NCI-H82 (cell line): ENCODE results near the gene WDR93.

Experiments used
- DNase-seq: peaks from one replicate; lab custom pipeline; 2025; lab: John Stamatoyannopoulos, UW

Gene WDR93

DNA sequence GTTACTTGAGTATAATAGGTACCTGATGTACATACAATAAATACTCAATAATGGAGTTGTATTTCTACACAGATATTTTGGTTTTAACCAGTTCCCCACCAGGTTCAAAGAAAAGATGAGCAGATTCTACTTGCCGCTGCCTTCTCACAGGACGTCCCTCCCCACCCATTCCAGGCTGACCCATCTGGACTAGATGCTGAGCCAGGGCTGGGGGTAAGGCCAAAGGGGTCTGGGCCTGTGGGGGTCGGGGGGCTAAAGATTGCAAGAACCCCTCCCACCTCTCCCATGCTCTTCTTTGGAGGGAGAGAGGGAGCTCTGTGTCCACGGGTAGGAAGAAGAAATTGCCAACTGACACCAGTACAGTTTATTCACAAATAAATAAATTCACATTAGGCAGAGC lies 58.9 kb downstream of the WDR93 start:
- no peak for DNase-seq

DNA sequence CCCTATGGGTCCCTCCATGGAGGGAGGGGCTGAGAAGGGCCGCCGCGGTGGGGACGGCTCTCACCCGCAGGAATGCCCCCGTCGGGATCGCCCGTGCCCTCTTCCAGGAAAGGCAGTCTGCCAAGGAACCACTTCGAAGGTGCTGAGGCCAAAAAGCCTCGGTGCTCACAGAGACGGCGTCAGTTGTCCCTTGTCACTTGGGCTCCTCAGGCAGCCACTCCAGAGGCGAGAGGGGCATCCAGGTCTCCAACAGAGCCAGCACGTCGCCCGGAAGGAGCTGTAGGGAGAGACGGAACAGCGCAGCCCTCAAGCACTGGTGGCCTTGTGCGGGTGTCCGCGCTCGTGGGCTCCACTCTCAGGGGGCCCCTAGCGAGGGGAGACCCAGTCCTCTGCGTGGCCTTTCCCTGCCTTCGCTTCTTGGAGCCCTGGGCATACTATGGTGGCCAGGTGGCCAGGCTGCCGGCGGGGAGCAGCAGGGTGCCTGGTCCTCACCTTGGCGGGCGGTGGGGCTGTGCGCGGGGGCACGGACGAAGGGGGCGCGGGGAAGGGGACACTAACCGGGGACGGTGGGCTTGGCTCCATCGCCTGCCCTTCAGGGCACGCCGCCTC lies 59.4 kb downstream of the WDR93 start:
- DNase-seq = no peak

DNA sequence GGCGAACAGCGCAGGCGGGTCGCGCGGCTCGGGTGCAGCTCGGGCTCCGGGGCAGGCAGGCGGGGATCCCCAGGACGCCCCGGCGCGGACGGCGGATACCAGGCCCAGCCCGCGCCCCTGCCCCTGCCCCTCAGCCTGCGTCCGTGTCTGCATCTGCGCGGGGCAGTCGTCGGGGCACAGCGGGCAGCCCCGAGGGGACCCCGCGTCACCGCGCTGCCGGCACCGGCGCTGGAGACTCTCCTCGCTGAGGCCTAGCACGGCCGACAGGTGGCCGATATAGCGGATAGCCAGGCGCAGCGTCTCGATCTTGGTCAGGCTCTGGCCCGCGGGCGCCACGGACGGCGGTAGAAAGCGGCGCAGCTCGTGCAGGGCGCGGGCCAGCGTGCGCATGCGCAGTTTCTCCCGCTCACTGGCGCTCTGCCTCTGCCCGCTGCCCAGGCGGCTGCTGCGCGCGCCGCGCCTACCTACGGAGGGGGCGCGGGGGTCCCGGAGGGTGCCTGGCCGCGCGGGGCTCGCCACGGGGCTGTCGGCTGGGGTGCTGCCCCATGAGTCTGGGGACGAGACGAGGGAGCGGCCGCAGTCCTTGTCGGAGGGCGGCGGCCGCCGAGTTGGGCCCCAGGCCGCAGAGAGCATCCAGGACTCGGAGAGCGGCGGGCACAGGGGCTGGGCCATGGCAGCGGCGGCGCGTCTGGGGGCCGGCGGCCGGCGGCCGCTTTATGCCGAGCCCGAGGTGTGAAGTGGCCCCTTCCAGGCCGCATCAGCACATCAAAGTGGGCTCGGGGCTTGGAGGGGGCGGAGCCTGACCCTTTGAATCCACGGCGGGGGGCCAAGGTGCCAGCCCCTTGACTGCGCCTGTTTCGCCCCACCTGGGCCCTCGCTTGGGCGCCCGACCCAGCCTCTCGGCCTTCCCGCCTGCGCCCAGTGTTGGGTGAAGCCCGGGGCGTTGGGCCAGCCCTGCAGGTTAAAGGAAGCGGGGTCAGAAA lies 60.2 kb downstream of the WDR93 start, which contains the start of gene MESP1:
MESP1 (minus strand) TSS at position 690 of the 983 bp plus-strand sequence; CDS start at position 672, 18 bp downstream.
- DNase-seq = peak; percentile 97

DNA sequence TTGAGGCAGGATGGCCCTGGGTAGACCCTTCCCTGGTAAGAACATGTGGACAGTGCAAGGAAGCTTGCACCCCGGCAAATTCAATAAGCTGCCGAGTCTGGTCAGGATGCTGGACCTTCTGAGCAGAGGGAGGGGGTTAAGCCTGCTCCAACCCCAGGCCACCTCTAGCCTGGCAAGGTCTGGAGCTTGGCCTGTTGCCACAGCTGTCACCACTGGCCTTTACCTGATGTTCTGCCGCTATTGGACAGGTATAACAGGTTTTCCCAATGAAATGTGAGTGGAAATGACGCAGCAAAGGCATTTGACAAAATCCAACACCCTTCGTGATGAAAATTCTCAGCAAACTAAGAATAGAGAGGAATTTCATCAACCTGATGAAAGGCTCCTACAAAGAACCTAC lies 61.1 kb downstream of the WDR93 start:
- no peak for DNase-seq

- no peak for DNase-seq
These were observed 63.2 kb downstream of the WDR93 start for GRCh38 chr15:89753855-89754254.

DNA sequence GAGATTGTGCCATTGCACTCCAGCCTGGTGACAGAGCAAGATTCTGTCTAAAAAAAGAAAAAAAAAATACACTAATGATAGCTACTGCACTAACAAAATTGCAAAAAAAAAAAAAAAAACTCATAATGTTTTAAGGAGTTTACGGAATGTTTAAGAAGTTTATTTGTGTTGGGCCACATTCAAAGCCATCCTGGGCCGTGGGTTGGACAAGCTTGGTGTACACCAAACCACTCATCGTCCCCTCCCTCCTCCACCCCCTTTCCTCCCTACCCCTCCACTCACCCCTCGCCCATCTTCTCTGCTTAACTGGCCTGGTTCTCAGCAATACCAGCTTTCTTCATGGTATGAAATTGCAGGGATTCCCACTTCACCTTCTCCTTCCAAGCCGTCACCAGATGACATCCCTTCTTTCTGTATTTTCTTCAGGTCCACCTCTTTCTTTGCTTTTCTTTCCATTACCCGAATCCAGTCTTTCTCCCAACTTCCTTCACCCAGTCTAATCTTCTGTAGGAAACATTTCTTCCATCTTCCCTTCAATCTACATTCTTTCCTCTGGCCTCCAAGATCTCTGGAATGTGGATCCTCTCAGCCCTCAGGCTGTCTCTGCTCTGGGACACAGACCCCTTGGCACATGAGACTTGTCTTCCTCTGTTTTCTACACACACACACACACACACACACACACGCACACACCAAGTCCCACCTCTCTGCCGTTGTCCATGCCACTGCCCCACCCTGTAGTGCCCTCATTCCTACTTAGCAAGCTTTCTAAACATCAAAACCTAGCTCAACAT lies 63.9 kb downstream of the WDR93 start:
- DNase-seq = no peak

- no peak for DNase-seq
These were observed 65.1 kb downstream of the WDR93 start for GRCh38 chr15:89755701-89756100.

- DNase-seq = no peak
These were observed 66.3 kb downstream of the WDR93 start for GRCh38 chr15:89756897-89757296.

DNA sequence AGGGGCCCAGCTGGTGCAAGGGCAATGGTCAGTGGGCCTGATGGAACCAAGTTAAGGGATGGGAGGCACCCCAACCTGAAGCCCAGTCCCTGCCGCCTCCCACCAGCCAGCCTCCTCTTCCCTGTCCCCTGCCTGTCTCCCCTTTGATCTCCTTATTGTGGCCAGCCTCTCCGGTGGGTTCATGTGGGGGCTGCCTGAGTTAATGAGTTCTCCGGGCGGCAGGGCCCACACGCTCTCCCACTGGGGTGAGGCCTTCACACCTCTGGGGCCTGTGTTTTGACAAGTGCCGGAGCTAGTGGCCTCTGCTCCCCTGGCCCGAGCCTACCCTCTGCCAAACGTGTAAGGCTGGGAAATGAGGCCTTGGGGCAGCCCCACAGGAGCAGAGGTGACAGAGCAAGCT lies 67.7 kb downstream of the WDR93 start:
- no peak for DNase-seq

GRCh38 chr15:89758981-89759380 lies 68.4 kb downstream of the WDR93 start:
- DNase-seq = no peak

DNA sequence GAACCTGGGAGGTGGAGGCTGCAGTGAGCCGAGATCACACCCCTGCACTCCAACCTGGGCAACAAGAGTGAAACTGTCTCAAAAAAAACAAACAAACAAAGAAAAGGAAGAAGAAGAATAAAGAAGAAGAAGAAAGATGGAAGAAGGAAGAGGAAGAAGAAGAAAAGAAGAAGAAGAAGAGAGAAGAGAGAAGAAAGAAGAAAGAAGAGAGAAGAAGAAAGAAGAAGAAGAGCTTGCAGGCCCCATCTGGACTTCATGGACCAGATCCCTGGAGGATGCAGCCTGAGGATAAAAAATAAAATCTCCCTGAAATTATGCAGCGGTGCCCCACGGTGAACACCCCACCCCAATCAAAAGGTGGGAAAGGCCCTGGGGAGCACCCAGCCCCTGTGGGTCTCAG lies 69.2 kb downstream of the WDR93 start:
- no peak for DNase-seq

- peak; percentile 97 for DNase-seq
These were observed 69.8 kb downstream of the WDR93 start for GRCh38 chr15:89760303-89761008.

DNA sequence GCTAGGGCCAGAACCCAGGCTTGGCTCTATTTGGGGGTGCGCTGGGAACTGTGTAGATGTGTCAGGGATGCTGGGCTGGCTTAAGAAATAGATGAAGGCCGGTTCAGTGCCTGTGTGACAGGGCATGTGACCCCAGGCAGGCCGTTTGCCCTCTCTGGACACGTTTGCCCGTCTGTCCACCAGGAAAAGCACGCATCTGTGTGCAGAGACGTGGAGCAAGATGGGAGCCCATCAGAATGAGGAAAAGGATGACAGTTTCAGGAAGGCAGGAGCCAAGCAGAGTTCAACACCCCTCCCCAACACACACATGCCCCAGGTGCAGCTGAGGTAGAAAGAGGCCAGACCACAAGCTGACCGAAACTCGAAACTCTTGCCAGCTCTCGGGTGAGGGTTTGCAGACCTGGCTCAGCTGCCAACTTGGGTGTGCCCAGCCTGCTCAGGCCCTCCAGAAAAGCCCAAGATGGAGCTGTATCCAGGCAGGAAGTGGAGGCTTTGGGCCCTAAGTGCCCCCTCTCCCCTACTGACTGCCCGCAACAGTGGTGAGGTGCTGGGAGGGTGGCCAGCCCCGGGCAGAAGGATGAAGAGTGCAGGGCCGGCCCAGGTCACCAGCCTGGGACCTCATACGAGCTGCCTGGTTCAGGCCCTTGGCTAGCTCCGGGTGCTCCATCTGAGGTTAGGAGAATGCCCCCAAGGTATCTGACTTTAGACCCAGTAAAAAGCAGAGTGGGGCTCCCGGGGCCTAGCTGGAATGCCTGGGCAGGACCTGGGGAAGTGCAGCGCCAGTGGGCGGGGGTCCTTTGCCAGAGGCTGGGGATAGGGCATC lies 70.6 kb downstream of the WDR93 start:
- DNase-seq = no peak

DNA sequence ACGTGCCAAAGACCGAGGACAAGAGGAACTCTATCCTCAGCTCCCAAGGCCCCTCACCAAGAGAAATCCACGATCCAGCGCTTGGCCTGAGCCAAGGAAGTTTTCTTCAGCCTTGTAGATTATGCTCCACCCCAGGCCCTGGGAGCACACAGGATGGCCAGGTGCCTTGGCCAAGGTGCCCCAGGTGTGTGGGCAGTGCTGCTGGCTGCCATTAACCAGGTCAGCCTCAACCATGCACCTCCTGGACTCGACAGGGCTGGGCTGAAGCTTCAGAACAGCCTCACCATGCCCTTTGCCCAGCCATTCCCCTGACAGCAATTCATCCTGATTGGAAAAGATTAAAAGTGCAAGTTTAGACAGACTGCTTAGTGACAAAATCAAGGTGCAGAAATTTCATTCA lies 71.3 kb downstream of the WDR93 start:
- DNase-seq = no peak

- no peak for DNase-seq
These were observed 75.1 kb downstream of the WDR93 start for GRCh38 chr15:89765694-89766093.

GRCh38 chr15:89766357-89767311 lies 76.0 kb downstream of the WDR93 start:
- DNase-seq = no peak

GRCh38 chr15:89767411-89767915 lies 76.9 kb downstream of the WDR93 start:
- no peak for DNase-seq

DNA sequence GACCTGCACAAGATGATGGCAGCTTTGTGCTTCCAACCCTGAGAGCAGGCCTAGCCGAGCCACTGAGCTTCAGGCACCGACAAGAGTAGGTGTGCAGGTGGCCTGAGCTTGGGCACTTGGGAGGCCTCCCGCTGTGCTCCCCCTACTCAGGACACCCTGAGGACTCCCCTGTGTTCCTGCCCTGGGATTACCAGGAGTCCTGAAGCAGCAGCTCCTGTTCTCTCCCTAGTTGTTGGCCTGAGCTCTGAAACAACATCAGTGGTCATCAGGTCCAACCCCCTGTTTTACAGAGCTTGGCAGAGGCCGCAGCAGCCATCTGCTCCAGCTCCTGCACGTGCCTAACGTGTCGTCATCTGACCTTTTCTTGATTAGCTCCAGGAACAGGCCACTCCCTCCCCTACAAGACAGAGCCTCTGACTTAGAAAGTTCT lies 77.5 kb downstream of the WDR93 start:
- no peak for DNase-seq

DNA sequence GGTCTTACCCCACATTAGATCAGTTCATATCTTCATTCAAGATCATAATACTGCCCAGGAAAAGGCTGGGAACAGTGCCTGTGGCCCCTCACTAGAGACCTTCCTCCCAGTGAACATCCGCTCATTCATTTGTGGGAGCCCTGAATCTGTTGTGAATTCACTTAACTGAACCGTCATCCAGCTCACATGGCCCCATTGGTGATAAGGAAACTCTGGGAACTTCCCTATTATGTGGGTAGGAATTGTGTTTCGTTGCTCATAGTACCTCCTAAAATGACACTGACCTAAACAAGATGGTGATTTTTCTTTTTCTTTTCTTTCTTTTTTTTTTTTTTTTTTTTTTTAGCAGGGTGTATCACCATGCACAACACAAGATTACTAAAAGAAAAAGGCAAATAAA lies 78.8 kb downstream of the WDR93 start:
- no peak for DNase-seq
